ENCODE data around the gene PPP2R1B.

- TF ChIP-seq CTCF (IDR thresholded peaks at IDR 0.05; ENCODE audit: borderline replicate concordance, extremely low read depth, low read length, poor library complexity, severe bottlenecking) (no peak), EZH2 (IDR thresholded peaks at IDR 0.05; ENCODE audit: borderline replicate concordance, low read depth, low read length, severe bottlenecking) (no peak)
Observed at GRCh38 chr11:111733016-111733415, 33.2 kb downstream of the PPP2R1B start.

Measured in DND-41 (cell line).